Fibroblast of lung (primary cell): ENCODE measurements around the gene MTRR. TPM values are rescaled to one million over a fixed set of nuclear protein-coding genes. Genes with fewer than 3 reads are reported as not detected.

ENCODE experiments used
- DNase-seq, 2 donors: peaks; one replicate each; pipeline versions ENCODE4 v3.0.0 to v3.0.0-alpha.2; 2010; ENCODE audit warnings: low read depth in 2 of 2
- H2AFZ ChIP-seq: 2 replicates; pipeline ENCODE4 v1.5.1; 2012; ENCODE audit warnings: low read length, control low read depth, inconsistent platforms
- H3K27ac ChIP-seq: 2 replicates; pipeline ENCODE4 v1.5.1; 2011; ENCODE audit warnings: low read length, control low read depth; ENCODE audit not compliant: insufficient read depth
- H3K27me3 ChIP-seq: 2 replicates; pipeline ENCODE4 v1.5.1; 2011; ENCODE audit warnings: mild to moderate bottlenecking, low read length; ENCODE audit not compliant: control insufficient read depth, insufficient read depth
- H3K36me3 ChIP-seq: 2 replicates; pipeline ENCODE4 v1.5.1; 2011; ENCODE audit warnings: low read length; ENCODE audit not compliant: control insufficient read depth, insufficient read depth
- H3K4me1 ChIP-seq: 2 replicates; pipeline ENCODE4 v1.5.1; 2011; ENCODE audit warnings: low read length; ENCODE audit not compliant: control insufficient read depth, insufficient read depth; ENCODE audit errors: extremely low read depth
- H3K4me2 ChIP-seq: 2 replicates; pipeline ENCODE4 v1.5.1; 2011; ENCODE audit warnings: low read length, control low read depth; ENCODE audit not compliant: insufficient read depth; ENCODE audit errors: extremely low read depth
- H3K4me3 ChIP-seq, 4 experiments: fragments of 200-600 bp in 1 of 4; sonication (generic) in 1 of 4; replicated peaks in 1 of 4; 2 replicates each; pipeline ENCODE4 v1.5.1; 2011 to 2016; ENCODE audit warnings: low read length in 4 of 4, low read depth in 3 of 4, mild to moderate bottlenecking in 3 of 4, control low read depth in 2 of 4, inconsistent platforms in 1 of 4, mixed read lengths in 1 of 4; ENCODE audit not compliant: insufficient read depth in 1 of 4; ENCODE audit errors: control extremely low read depth in 1 of 4
- H3K79me2 ChIP-seq: 2 replicates; pipeline ENCODE4 v1.5.1; 2012; ENCODE audit warnings: mild to moderate bottlenecking, low read length, inconsistent platforms; ENCODE audit not compliant: control insufficient read depth, insufficient read depth
- H3K9ac ChIP-seq: 2 replicates; pipeline ENCODE4 v1.5.1; 2011; ENCODE audit warnings: mild to moderate bottlenecking, low read length, control low read depth; ENCODE audit not compliant: insufficient read depth
- H3K9me3 ChIP-seq: 2 replicates; pipeline ENCODE4 v1.5.1; 2012; ENCODE audit warnings: low read depth, low read length; ENCODE audit not compliant: control insufficient read depth, insufficient read depth
- H4K20me1 ChIP-seq: 2 replicates; pipeline ENCODE4 v1.5.1; 2011; ENCODE audit warnings: low read length; ENCODE audit not compliant: control insufficient read depth, insufficient read depth; ENCODE audit errors: extremely low read depth
- EZH2 ChIP-seq: IDR thresholded peaks from 2 replicates; pipeline ENCODE4 v1.5.1; 2012; ENCODE audit warnings: low read length, control low read depth, mild to moderate bottlenecking; ENCODE audit errors: missing control alignments
- polyA plus RNA-seq, 2 donors: library from polyadenylated mRNA; depleted of rRNA in 1 of 2; stranded (reverse) in 1 of 2; unstranded in 1 of 2; fragments of >200 nt; gene quantifications; 2 replicates each; pipeline ENCODE4 v1.2.1, GENCODE V29; 2011 to 2012; ENCODE audit warnings: missing spikeins in 1 of 2
- total RNA-seq: library from RNA; depleted of rRNA; stranded (reverse); fragments of >200 nt; gene quantifications from 2 replicates; pipeline ENCODE4 v1.2.1, GENCODE V29; 2014
- TF ChIP-seq, protein P1 (sequence below), 2 donors: IDR thresholded peaks in 1 of 2; conservative IDR thresholded peaks in 1 of 2; 1 replicate in 1 of 2; 2 replicates in 1 of 2; pipeline ENCODE4 v1.5.1; 2011 to 2012; ENCODE audit warnings: low read length in 2 of 2, control low read depth in 1 of 2, inconsistent platforms in 1 of 2, low read depth in 1 of 2, mild to moderate bottlenecking in 1 of 2

Gene MTRR
- total and polyA plus RNA-seq, 2 donors (not counting 1 experiment from before 2014, with no cell fraction given) = 19.0 to 45.1 TPM

DNA sequence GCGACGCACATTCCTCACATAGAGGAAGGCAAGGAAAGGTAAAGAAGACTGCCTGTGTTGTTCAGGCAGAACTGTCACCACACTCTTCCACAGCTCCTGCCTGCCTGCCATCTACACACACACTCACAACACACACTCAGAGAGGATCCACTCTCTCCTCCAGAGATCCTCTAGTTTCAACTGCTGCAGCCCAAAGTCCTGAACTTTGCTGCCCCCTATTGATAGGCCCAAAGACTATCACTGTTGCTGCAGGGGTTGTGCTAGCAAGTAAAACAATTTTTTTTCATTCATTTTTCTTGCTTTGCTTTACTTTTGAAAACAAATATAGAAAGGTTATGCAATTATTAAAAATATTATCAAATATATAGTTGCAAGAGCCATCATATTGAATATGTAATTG lies 12.1 kb upstream of the MTRR start:
- H3K27me3 ChIP-seq = no peaks in the 10 kb centered on the region
- peak; percentile 31 to 47 for DNase-seq
- no peak for TF ChIP-seq EZH2
- TF ChIP-seq, protein P1, sequence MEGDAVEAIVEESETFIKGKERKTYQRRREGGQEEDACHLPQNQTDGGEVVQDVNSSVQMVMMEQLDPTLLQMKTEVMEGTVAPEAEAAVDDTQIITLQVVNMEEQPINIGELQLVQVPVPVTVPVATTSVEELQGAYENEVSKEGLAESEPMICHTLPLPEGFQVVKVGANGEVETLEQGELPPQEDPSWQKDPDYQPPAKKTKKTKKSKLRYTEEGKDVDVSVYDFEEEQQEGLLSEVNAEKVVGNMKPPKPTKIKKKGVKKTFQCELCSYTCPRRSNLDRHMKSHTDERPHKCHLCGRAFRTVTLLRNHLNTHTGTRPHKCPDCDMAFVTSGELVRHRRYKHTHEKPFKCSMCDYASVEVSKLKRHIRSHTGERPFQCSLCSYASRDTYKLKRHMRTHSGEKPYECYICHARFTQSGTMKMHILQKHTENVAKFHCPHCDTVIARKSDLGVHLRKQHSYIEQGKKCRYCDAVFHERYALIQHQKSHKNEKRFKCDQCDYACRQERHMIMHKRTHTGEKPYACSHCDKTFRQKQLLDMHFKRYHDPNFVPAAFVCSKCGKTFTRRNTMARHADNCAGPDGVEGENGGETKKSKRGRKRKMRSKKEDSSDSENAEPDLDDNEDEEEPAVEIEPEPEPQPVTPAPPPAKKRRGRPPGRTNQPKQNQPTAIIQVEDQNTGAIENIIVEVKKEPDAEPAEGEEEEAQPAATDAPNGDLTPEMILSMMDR (conservative IDR thresholded peaks at IDR 0.05 in 1 of 2, IDR thresholded peaks at IDR 0.05 in 1 of 2; ENCODE audit: low read depth in 1 of 2, low read length in 2 of 2) = peak; percentile 69 to 77
- H4K20me1 ChIP-seq = no peaks in the 10 kb centered on the region
- H3K4me1 ChIP-seq = no peaks in the 10 kb centered on the region
- peaks cover 3% of the 10 kb centered on the region for H3K36me3 ChIP-seq
- H3K9ac ChIP-seq = no peak overlapping the region
- no peak overlapping the region for H2AFZ ChIP-seq
- H3K4me2 ChIP-seq = no peak overlapping the region
- no peak overlapping the region for H3K4me3 ChIP-seq
- H3K79me2 ChIP-seq = no peaks in the 10 kb centered on the region
- no peaks in the 10 kb centered on the region for H3K9me3 ChIP-seq
- no peak overlapping the region for H3K27ac ChIP-seq

DNA sequence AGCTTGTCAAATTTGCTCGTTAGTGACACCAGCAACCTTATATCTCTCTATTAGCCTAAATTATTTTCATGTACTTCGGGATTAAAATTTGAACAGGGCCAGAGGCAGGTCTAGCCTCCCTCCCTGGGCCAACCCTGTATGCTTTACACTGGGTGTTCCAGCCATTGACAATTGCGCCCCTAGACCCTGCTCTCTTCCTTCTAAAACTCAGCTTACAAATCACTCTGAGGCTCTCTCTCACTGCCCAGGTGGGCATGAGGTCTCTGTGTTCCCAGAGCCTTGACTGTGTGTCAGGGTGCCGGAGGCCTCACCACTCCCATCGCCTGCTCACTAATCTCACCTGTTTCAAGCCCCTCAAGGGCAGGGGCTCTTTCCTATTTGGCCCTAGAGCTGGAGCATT lies 11.6 kb upstream of the MTRR start:
- H3K27ac ChIP-seq = no peak overlapping the region
- H3K27me3 ChIP-seq = no peaks in the 10 kb centered on the region
- no peak overlapping the region for H2AFZ ChIP-seq
- H3K4me2 ChIP-seq = no peak overlapping the region
- TF ChIP-seq EZH2 = no peak
- TF ChIP-seq, protein P1 (conservative IDR thresholded peaks at IDR 0.05 in 1 of 2, IDR thresholded peaks at IDR 0.05 in 1 of 2; ENCODE audit: low read depth in 1 of 2, low read length in 2 of 2) = no peak
- H3K9me3 ChIP-seq = no peaks in the 10 kb centered on the region
- H4K20me1 ChIP-seq = no peaks in the 10 kb centered on the region
- no peak overlapping the region for H3K9ac ChIP-seq
- H3K4me3 ChIP-seq = no peak overlapping the region
- no peaks in the 10 kb centered on the region for H3K79me2 ChIP-seq
- H3K36me3 ChIP-seq = peaks cover 5% of the 10 kb centered on the region
- no peaks in the 10 kb centered on the region for H3K4me1 ChIP-seq
- no peak for DNase-seq

DNA sequence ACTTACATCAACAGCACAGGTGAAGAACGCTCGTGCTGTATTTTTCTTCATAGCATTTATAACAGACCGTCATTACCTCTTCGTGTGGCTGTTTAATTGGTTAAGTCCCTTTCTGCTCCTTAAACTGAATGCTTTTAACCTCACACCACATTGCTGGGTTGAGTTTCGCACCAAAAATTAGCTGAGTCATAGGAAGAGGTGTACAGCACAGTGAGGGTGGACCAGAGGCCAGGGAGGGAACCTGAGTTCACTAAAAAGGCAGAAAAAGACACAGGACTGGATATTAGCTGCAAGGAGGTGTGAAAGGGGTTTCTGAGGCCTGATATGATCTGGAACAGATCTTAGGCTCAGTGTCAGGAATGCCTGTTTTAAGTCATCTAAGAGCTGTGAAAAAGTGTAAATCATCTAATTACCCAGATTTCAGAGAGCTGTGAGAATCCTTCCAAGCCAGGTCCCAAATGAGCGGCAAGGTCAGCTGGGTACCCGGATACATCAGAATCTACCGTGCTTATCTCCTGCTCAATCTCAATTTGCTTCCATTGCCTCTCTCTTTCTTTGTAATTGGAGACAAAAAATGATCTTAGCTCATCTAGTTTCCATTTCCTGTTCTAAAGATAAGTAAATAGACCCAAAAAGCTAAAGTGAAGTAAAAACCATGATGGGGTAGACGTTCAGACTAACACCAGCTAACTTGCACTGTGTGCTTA lies 10.9 kb upstream of the MTRR start:
- TF ChIP-seq, protein P1 (conservative IDR thresholded peaks at IDR 0.05 in 1 of 2, IDR thresholded peaks at IDR 0.05 in 1 of 2; ENCODE audit: low read depth in 1 of 2, low read length in 2 of 2) = no peak
- TF ChIP-seq EZH2 = no peak
- no peaks in the 10 kb centered on the region for H3K79me2 ChIP-seq
- H3K4me3 ChIP-seq = no peak overlapping the region
- H3K36me3 ChIP-seq = peaks cover 5% of the 10 kb centered on the region
- no peak overlapping the region for H3K27ac ChIP-seq
- no peaks in the 10 kb centered on the region for H3K4me1 ChIP-seq
- H4K20me1 ChIP-seq = no peaks in the 10 kb centered on the region
- peak in 1 of 2 donors; percentile 26 for DNase-seq
- H3K4me2 ChIP-seq = no peak overlapping the region
- H2AFZ ChIP-seq = no peak overlapping the region
- H3K9ac ChIP-seq = no peak overlapping the region
- no peaks in the 10 kb centered on the region for H3K27me3 ChIP-seq
- no peaks in the 10 kb centered on the region for H3K9me3 ChIP-seq
